ENCODE measurements around the gene ADCY1. TPM values are rescaled to one million over a fixed set of nuclear protein-coding genes. Genes with fewer than 3 reads are reported as not detected.
A peak's percentile ranks its signal among the peaks of the same experiment; 100 is the strongest.

The ADCY1 gene
- total RNA-seq, 1 donor from 2014 or later, result 6.6 TPM

DNA sequence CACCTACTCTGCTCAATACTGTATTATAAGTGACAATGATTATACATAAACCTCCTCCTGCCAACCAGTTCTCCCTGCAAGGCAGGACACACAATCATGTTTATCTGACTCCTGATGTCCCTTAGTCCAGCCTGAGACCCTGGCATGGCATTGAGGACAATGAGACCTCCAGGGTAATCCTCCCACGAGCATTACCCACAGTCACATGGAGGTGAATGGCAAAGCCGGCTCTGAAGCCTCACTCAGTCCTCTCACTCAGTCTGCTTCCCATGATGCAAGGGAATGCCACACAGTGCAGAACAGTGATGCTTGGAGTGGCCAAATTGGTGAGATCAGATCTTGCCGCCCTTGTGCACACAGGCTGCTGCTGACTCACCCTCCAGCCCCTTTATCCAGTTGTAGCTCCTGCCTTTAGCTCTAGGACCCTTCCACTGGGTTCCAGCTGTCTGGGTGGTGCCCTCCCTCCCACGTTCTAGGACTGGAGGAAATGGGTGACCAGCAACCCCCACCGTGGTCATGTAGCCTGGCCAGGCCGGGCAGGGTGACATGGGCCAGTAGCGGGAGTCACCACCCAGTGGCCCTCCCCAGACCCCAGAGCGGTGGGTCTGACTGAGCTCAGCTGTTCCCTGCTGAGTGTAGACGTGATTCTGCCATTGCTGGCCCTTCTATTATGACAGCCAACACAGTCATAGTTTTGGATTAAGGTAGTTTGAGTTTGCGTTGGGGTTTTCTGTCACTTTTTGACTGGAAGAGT lies 5.5 kb upstream of the ADCY1 start:
- Histone ChIP-seq H3K36me3 (ENCODE audit: control insufficient read depth, insufficient read depth, low read length) (no peaks in the 10 kb centered on the region), H3K4me3 (ENCODE audit: low read depth, low read length) (no peak overlapping the region), H3K27me3 (ENCODE audit: control insufficient read depth, insufficient read depth, low read length) (peaks cover 20% of the 10 kb centered on the region)
- TF ChIP-seq, protein P1, sequence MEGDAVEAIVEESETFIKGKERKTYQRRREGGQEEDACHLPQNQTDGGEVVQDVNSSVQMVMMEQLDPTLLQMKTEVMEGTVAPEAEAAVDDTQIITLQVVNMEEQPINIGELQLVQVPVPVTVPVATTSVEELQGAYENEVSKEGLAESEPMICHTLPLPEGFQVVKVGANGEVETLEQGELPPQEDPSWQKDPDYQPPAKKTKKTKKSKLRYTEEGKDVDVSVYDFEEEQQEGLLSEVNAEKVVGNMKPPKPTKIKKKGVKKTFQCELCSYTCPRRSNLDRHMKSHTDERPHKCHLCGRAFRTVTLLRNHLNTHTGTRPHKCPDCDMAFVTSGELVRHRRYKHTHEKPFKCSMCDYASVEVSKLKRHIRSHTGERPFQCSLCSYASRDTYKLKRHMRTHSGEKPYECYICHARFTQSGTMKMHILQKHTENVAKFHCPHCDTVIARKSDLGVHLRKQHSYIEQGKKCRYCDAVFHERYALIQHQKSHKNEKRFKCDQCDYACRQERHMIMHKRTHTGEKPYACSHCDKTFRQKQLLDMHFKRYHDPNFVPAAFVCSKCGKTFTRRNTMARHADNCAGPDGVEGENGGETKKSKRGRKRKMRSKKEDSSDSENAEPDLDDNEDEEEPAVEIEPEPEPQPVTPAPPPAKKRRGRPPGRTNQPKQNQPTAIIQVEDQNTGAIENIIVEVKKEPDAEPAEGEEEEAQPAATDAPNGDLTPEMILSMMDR (IDR thresholded peaks at IDR 0.05; ENCODE audit: insufficient read depth, low read length, poor library complexity, severe bottlenecking), result no peak
- DNase-seq (ENCODE audit: low read depth), result no peak

DNA sequence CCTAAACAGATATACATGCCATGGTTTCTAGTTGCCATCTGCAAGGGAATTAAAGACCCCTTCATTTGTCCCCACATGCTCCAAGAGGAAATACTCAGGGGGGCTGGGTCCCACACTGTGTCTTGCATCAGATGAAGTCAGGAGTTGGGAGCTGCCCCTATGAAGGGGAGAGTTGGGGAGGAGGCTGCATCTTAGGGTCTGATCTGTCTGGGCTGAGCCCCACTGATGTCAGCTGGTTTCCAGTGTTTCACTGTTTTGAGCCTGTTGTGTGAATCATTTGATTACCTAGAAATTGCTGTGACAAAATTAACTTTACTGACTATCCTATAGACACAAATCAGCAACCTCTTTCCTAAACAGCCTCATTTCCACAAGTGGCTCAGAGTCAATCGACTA lies 4.9 kb upstream of the ADCY1 start:
- TF ChIP-seq, protein P1 (IDR thresholded peaks at IDR 0.05; ENCODE audit: insufficient read depth, low read length, poor library complexity, severe bottlenecking), result no peak

DNA sequence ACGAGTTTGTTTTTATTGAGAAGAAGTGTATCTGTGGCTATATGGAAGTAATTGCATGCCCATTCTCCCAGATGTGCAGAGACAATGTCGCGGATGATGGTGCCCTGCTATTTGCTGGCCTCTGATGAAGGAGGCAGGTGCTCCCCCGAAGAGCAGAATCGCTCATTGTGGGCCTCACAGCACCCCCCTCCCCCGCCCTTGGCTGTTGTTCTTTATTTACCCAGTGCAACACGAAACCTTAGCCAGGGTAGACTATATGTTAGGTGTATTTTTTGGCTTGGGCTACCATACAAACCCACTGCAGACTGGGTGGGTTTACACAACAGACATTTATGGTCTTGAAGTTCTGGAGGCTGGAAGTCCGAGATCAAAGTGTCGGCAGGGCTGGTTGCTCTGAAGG lies 3.4 kb upstream of the ADCY1 start:
- Histone ChIP-seq H3K4me3 (ENCODE audit: low read depth, low read length) (no peak overlapping the region), H3K36me3 (ENCODE audit: control insufficient read depth, insufficient read depth, low read length) (no peaks in the 10 kb centered on the region), H3K27me3 (ENCODE audit: control insufficient read depth, insufficient read depth, low read length) (peaks cover 37% of the 10 kb centered on the region)
- TF ChIP-seq, protein P1 (IDR thresholded peaks at IDR 0.05; ENCODE audit: insufficient read depth, low read length, poor library complexity, severe bottlenecking), result no peak
- DNase-seq (ENCODE audit: low read depth), result no peak

More for the DNA sequence above, 4.9 kb upstream of the ADCY1 start:
- H3K4me3 ChIP-seq (ENCODE audit: low read depth, low read length), result no peak overlapping the region
- peaks cover 24% of the 10 kb centered on the region for H3K27me3 ChIP-seq (ENCODE audit: control insufficient read depth, insufficient read depth, low read length)
- DNase-seq (ENCODE audit: low read depth), result no peak
- H3K36me3 ChIP-seq (ENCODE audit: control insufficient read depth, insufficient read depth, low read length), result no peaks in the 10 kb centered on the region

DNA sequence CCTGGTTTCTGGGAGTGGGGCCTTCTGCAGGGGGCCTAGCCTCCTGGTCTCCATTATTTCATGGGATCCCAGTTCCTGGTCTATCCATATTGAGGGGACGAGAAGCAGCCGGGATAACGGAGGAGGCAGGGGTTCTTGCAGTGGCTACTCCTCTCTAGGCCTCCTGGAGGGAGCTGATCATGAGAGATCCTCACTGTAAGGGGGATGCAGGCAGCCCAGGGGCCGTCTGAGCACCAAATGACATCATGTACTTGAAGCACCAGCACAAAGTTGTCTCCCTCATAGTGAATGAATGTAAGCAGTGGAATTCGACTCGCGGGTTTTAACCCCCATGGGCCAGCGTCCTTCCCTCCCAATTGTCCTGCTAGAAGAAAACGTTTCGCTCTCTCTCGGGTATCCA lies 964 bp upstream of the ADCY1 start:
- peaks cover 54% of the 10 kb centered on the region for H3K27me3 ChIP-seq (ENCODE audit: control insufficient read depth, insufficient read depth, low read length)
- TF ChIP-seq, protein P1 (IDR thresholded peaks at IDR 0.05; ENCODE audit: insufficient read depth, low read length, poor library complexity, severe bottlenecking), result no peak

DNA sequence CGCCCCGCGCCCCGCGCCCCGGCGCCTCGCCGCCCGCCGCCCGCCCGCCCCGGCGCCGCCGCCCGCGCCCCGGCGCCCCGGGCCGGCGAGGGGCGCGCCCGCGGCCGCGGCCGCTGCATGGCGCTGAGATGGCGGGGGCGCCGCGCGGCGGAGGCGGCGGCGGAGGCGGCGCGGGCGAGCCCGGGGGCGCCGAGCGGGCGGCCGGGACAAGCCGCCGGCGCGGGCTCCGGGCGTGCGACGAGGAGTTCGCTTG lies 174 bp downstream of the ADCY1 start:
- TF ChIP-seq, protein P1 (IDR thresholded peaks at IDR 0.05; ENCODE audit: insufficient read depth, low read length, poor library complexity, severe bottlenecking), result no peak
- DNase-seq (ENCODE audit: low read depth), result no peak
- Histone ChIP-seq H3K36me3 (ENCODE audit: control insufficient read depth, insufficient read depth, low read length) (no peaks in the 10 kb centered on the region), H3K4me3 (ENCODE audit: low read depth, low read length) (peak overlapping the region; percentile 24), H3K27me3 (ENCODE audit: control insufficient read depth, insufficient read depth, low read length) (peaks cover 56% of the 10 kb centered on the region)

More for the DNA sequence above, 964 bp upstream of the ADCY1 start:
- DNase-seq (ENCODE audit: low read depth), result no peak
- H3K36me3 ChIP-seq (ENCODE audit: control insufficient read depth, insufficient read depth, low read length), result no peaks in the 10 kb centered on the region
- H3K4me3 ChIP-seq (ENCODE audit: low read depth, low read length), result no peak overlapping the region
